Ovary (tissue), 9 donors: Measurements from ENCODE around the gene PARP16. TPM values are rescaled to one million over a fixed set of nuclear protein-coding genes. Genes with fewer than 3 reads are reported as not detected.

Experiments used
- DNase-seq, 5 donors: peaks; one replicate each; pipeline ENCODE4 v3.0.0-alpha.2; 2019 to 2020
- H3K27ac ChIP-seq, 2 donors: fragments of 200-600 bp; one replicate each; pipeline versions ENCODE4 v1.5.1 to v1.8.0; 2019 to 2022
- H3K27me3 ChIP-seq: fragments of 200-600 bp; one replicate; pipeline ENCODE4 v1.8.0; 2022
- H3K36me3 ChIP-seq: fragments of 200-600 bp; sonication (generic); one replicate; pipeline ENCODE4 v1.5.1; 2019
- H3K4me1 ChIP-seq: one replicate; pipeline ENCODE4 v1.8.1; 2013; ENCODE audit warnings: mild to moderate bottlenecking, moderate library complexity; ENCODE audit not compliant: insufficient read depth
- H3K4me3 ChIP-seq: fragments of 200-600 bp; sonication (generic); one replicate; pipeline ENCODE4 v1.5.1; 2017
- H3K9me3 ChIP-seq, 2 donors: fragments of 200-600 bp in 1 of 2; sonication (generic) in 1 of 2; one replicate each; pipeline versions ENCODE4 v1.5.1 to v1.8.1; 2013 to 2019; ENCODE audit warnings: mild to moderate bottlenecking in 1 of 2, moderate library complexity in 1 of 2
- EP300 ChIP-seq: sonication (generic); formaldehyde crosslinking; IDR thresholded peaks from one replicate; pipeline ENCODE4 v1.6.1; 2017; ENCODE audit warnings: antibody characterized with exemption
- POLR2A ChIP-seq: fragments of 450-650 bp; IDR thresholded peaks from one replicate; pipeline ENCODE4 v1.6.1; 2017; ENCODE audit warnings: antibody characterized with exemption, mild to moderate bottlenecking, moderate library complexity
- WGBS, 3 donors: extraction: QIAGEN DNeasy Blood & Tissue Kit in 1 of 3; methylation state at CpG; one replicate each; pipeline versions ENCODE4 v1.1.5 to v1.1.7; 2013 to 2017; 5-methylcytosine and 5-hydroxymethylcytosine counted together
- intact Hi-C, 4 donors: fragments of 100-400 bp; cut with DNase I; formaldehyde crosslinking; loops; one replicate each; pipeline versions ENCODE4 v1.11.0 to v1.15.1; 2022 to 2023
- polyA plus RNA-seq, 2 donors: library from polyadenylated mRNA; stranded (reverse); fragments of 200-250 nt in 1 of 2; fragments of 350-450 nt in 1 of 2; fragmentation: Illumina TruSeq in 1 of 2; extraction: RNeasy Lipid Tissue Mini Kit (QIAGEN cat#74804) in 1 of 2; gene quantifications; one replicate each; pipeline ENCODE4 v1.2.3, GENCODE V29; 2013 to 2014
- total RNA-seq, 7 donors: library from RNA; depleted of rRNA in 2 of 7; stranded (reverse); fragments of >200 nt in 2 of 7; fragmentation: NEBNext Ultra II Directional in 3 of 7; extraction: Animal tissue kit (Norgen Biotek cat#: 25700) in 3 of 7; gene quantifications; one replicate each; pipeline versions ENCODE4 v1.1.0 to v1.2.4, GENCODE V29; 2016 to 2023
- TF ChIP-seq, protein P1 (sequence below), 3 donors: fragments of 450-650 bp in 2 of 3; fragments of 200-600 bp in 1 of 3; IDR thresholded peaks; one replicate each; pipeline versions ENCODE4 v1.5.1 to v1.8.0; 2016 to 2022; ENCODE audit warnings: antibody characterized with exemption in 3 of 3, mild to moderate bottlenecking in 1 of 3
- donor health status: DM: no; HTN: no; CAD: no; lungs with moderate emphysema.
- donor health status: DM: no; HTN: no; CAD: no.
- donor health status: Bipolar disorder and iron deficiency.
- donor health status: DM: yes; HTN: yes; CAD: no.
- donor health status: DM: no; HTN: no; CAD: no.
- donor health status: DM: yes; HTN: yes; CAD: no.

The PARP16 gene
- total and polyA plus RNA-seq, 9 donors = 8.8 to 20.2 (median 13.4) TPM

DNA sequence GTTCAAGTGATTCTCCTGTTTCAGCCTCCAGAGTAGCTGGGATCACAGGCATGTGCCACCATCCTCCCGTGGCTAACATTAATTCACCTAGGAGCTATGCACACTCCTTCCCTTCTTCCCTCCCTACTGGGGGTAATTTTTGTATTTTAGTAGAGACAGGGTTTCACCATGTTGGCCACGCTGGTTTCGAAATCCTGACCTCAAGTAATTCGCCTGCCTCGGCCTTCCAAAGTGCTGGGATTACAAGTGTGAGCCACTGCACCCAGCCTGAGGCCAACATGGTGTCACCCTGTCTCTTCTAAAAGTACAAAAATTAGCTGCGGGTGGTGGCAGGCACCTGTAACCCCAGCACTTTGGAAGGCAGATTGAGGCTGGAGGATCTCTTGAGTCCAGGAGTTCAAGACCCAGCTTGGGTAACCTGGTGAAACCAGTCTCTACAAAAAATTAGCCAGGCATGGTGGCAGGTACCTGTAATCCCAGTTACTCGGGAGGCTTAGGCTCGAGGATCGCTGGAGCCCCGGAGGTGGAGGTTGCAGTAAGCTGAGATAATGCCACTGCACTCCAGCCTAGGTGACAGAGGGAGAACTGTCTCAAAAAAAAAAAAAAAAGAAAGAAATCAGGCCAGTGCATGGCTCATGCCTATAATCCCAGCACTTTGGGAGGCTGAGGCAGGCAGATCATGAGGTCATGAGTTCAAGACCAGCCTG is 23.9 kb upstream of the PARP16 start:
- H3K36me3 ChIP-seq = no peaks in the 10 kb centered on the region
- intact Hi-C loops = no loop called here
- H3K9me3 ChIP-seq = no peaks in the 10 kb centered on the region
- H3K27ac ChIP-seq = no peak overlapping the region
- H3K4me3 ChIP-seq = no peak overlapping the region
- H3K27me3 ChIP-seq = no peaks in the 10 kb centered on the region
- no peaks in the 10 kb centered on the region for H3K4me1 ChIP-seq
- 89 to 93% (median 90%) methylated on average over 10 of the region's 10 CpGs for WGBS, 3 donors
- TF ChIP-seq POLR2A (no peak), EP300 (no peak)
- no peak for DNase-seq

DNA sequence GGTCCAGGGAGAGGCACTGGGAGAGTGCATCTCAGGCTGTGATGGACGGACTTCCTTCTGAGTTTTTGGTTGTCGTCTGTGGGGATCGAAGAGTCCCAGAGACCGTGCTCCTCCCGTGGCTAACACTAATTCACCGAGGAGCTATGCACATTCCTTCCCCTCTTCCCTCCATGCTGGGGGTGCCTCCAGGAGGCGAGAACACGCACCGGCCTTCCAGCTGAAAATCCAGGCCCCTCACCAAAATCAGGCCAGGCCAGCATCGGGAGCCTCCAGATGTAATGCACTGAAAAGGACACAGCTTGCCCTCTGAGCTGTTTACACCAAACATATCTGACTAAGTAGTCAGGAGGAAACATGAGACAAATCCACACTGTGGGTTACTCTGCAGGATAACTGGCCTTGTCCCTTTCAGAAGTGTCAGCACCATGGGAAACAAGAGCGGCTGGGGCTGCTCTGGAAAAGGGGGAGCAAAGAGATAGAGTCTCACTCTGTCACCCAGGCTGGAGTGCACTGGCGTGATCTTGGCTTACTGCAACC is 23.3 kb upstream of the PARP16 start:
- Histone ChIP-seq H3K36me3 (no peaks in the 10 kb centered on the region), H3K27me3 (no peaks in the 10 kb centered on the region), H3K9me3 (no peaks in the 10 kb centered on the region), H3K4me1 (no peaks in the 10 kb centered on the region), H3K27ac (no peak overlapping the region), H3K4me3 (no peak overlapping the region)
- DNase-seq = peak in 1 of 5 donors; percentile 28
- intact Hi-C loops = no loop called here
- WGBS, 3 donors = 72 to 82% (median 74%) methylated on average over 12 of the region's 12 CpGs
- TF ChIP-seq POLR2A = no peak
- TF ChIP-seq, protein P1, sequence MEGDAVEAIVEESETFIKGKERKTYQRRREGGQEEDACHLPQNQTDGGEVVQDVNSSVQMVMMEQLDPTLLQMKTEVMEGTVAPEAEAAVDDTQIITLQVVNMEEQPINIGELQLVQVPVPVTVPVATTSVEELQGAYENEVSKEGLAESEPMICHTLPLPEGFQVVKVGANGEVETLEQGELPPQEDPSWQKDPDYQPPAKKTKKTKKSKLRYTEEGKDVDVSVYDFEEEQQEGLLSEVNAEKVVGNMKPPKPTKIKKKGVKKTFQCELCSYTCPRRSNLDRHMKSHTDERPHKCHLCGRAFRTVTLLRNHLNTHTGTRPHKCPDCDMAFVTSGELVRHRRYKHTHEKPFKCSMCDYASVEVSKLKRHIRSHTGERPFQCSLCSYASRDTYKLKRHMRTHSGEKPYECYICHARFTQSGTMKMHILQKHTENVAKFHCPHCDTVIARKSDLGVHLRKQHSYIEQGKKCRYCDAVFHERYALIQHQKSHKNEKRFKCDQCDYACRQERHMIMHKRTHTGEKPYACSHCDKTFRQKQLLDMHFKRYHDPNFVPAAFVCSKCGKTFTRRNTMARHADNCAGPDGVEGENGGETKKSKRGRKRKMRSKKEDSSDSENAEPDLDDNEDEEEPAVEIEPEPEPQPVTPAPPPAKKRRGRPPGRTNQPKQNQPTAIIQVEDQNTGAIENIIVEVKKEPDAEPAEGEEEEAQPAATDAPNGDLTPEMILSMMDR (IDR thresholded peaks at IDR 0.05) = no peak
- no peak for TF ChIP-seq EP300

DNA sequence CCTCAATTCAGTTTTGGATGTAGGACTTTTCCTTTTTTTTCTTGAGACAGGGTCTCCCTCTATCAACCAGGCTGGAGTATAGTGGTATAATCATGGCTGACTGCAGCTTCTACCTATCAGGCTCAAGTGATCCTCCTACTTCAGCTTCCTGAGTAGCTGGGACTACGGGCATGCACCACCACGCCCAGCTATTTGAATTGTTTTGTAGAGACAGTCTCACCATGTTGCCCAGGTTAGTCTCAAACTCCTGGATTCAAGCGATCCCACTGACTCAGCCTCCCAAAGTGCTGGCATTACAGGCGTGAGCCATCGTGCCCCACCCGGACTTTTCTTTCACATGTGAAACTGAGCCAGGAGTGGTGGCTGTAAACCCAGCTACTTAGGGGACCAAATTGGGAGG is 21.3 kb upstream of the PARP16 start:
- H3K4me1 ChIP-seq = peaks cover 1% of the 10 kb centered on the region
- H3K4me3 ChIP-seq = no peak overlapping the region
- H3K27me3 ChIP-seq = no peaks in the 10 kb centered on the region
- 84 to 89% (median 87%) methylated on average over 6 of the region's 6 CpGs for WGBS, 3 donors
- intact Hi-C loops = no loop called here
- H3K9me3 ChIP-seq = no peaks in the 10 kb centered on the region
- no peak overlapping the region for H3K27ac ChIP-seq
- no peaks in the 10 kb centered on the region for H3K36me3 ChIP-seq
- TF ChIP-seq EP300 = no peak
- TF ChIP-seq, protein P1 (IDR thresholded peaks at IDR 0.05) = no peak
- no peak for TF ChIP-seq POLR2A
- peak in 1 of 5 donors; percentile 3 for DNase-seq

DNA sequence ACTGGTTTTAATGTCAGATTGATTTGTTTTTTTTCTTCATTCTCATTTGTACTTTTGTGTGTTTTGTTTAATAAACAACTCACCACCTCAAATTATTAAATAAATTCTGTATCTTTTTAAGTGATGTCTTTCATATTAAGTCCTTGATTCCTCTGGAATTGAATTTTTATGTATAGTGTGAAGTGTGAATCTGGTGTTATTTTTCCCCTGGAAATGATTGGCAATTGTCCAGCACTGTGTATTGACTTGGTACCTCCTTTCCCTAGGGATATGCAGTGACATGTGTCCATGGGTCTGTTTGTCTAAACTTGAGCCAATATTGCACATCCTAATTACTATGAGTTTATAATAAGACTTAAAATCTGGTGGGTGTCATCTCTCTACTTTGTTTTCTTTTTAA is 19.9 kb upstream of the PARP16 start:
- intact Hi-C loops = no loop called here
- Histone ChIP-seq H3K4me3 (no peak overlapping the region), H3K4me1 (peaks cover 1% of the 10 kb centered on the region), H3K27me3 (no peaks in the 10 kb centered on the region), H3K36me3 (no peaks in the 10 kb centered on the region), H3K9me3 (no peaks in the 10 kb centered on the region), H3K27ac (no peak overlapping the region)
- DNase-seq = no peak
- TF ChIP-seq POLR2A (no peak), EP300 (no peak)
- TF ChIP-seq, protein P1 (IDR thresholded peaks at IDR 0.05) = no peak

DNA sequence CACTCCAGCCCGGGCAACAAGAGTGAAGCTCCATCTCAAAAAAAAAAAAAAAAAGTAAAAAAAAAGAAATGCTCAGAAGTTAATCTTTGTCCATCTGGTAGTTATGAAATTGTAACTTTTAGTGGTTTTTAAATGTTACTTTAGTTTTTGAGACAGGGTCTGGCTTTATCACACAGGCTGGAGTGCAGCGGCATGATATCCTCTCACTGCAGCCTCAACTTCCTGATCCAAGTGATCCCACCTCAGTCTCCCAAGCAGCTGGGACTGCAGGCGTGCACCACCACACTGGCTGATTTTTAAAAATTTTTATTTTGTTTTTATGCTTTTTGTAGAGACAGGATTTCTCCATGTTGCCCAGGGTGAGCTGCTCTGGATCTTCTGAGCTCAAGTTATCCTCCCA is 19.1 kb upstream of the PARP16 start:
- no peak overlapping the region for H3K27ac ChIP-seq
- H3K27me3 ChIP-seq = no peaks in the 10 kb centered on the region
- 73 to 85% (median 81%) methylated on average over 3 of the region's 3 CpGs for WGBS, 3 donors
- no peaks in the 10 kb centered on the region for H3K9me3 ChIP-seq
- H3K4me3 ChIP-seq = no peak overlapping the region
- intact Hi-C loops = no loop called here
- no peaks in the 10 kb centered on the region for H3K36me3 ChIP-seq
- TF ChIP-seq, protein P1 (IDR thresholded peaks at IDR 0.05) = no peak
- TF ChIP-seq EP300 (no peak), POLR2A (no peak)
- H3K4me1 ChIP-seq = peaks cover 1% of the 10 kb centered on the region
- DNase-seq = peak in 1 of 5 donors; percentile 24
